Immature natural killer cell (primary cell): Measurements from ENCODE around the gene DARS1. TPM values are rescaled to one million over a fixed set of nuclear protein-coding genes. Genes with fewer than 3 reads are reported as not detected.

ENCODE experiments used
- DNase-seq, 3 donors: peaks; one replicate each; pipeline ENCODE4 v3.0.0; 2022; ENCODE audit warnings: mixed read lengths in 1 of 3
- H3K27ac Mint-ChIP-seq, 6 donors: one replicate each; pipeline ENCODE4 v1.8.0; 2020; ENCODE audit warnings: mixed read lengths in 6 of 6, mild to moderate bottlenecking in 5 of 6, inconsistent platforms in 4 of 6, moderate library complexity in 3 of 6
- H3K27me3 Mint-ChIP-seq, 3 donors: one replicate each; pipeline ENCODE4 v1.8.0; 2020 to 2021; ENCODE audit warnings: low read depth in 3 of 3, mild to moderate bottlenecking in 3 of 3, mixed read lengths in 3 of 3, moderate library complexity in 3 of 3, inconsistent platforms in 1 of 3
- H3K36me3 Mint-ChIP-seq, 3 donors: one replicate each; pipeline ENCODE4 v1.8.0; 2020; ENCODE audit warnings: mixed read lengths in 3 of 3, inconsistent platforms in 2 of 3, mild to moderate bottlenecking in 2 of 3
- H3K4me1 Mint-ChIP-seq, 2 donors: one replicate each; pipeline ENCODE4 v1.8.0; 2020; ENCODE audit warnings: inconsistent platforms in 2 of 2, mild to moderate bottlenecking in 2 of 2, mixed read lengths in 2 of 2, moderate library complexity in 1 of 2
- H3K4me3 Mint-ChIP-seq, 5 donors: one replicate each; pipeline ENCODE4 v1.8.0; 2020; ENCODE audit warnings: mild to moderate bottlenecking in 5 of 5, mixed read lengths in 5 of 5, inconsistent platforms in 3 of 5, moderate library complexity in 3 of 5
- H3K9me3 Mint-ChIP-seq, 6 donors: one replicate each; pipeline ENCODE4 v1.8.0; 2020; ENCODE audit warnings: mild to moderate bottlenecking in 6 of 6, mixed read lengths in 6 of 6, inconsistent platforms in 4 of 6, moderate library complexity in 3 of 6
- polyA plus RNA-seq, 3 donors: library from polyadenylated mRNA; unstranded; fragments of 300-500 nt; fragmentation: Illumina TruSeq; gene quantifications; one replicate each; pipeline ENCODE4 v1.2.3, GENCODE V29; 2021

Gene DARS1
- polyA plus RNA-seq, 3 donors from 2014 or later, result 63.5 to 132 (median 86.1) TPM

DNA sequence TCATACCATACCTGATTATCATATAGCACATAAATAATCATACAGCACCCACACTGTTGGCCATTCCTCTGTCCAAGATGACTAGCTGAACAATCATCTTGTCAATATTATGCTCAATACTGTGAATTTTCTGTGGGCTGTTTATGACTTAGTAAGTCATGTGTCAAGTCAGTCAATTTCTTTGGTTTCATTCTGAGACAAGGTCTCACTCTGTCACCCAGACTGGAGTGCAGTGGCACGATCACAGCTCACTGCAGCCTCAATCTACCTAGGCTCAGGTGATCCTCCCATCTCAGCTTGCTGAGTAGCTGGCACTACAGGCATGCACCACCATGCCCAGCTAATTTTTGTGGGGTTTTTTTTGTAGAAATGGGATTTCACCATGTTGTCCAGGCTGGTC is 114.9 kb downstream of the DARS1 start:
- Mint-ChIP-seq H3K4me1 (peaks cover 14 to 19% of the 10 kb centered on the region in 2 donors), H3K27me3 (peaks cover 0 to 2% (median under 1%) of the 10 kb centered on the region in 3 donors), H3K27ac (peak overlapping the region in 1 of 6 donors; percentile 42), H3K36me3 (peaks cover 17 to 33% (median 24%) of the 10 kb centered on the region in 3 donors), H3K4me3 (no peak overlapping the region), H3K9me3 (no peaks in the 10 kb centered on the region)
- DNase-seq, result no peak

DNA sequence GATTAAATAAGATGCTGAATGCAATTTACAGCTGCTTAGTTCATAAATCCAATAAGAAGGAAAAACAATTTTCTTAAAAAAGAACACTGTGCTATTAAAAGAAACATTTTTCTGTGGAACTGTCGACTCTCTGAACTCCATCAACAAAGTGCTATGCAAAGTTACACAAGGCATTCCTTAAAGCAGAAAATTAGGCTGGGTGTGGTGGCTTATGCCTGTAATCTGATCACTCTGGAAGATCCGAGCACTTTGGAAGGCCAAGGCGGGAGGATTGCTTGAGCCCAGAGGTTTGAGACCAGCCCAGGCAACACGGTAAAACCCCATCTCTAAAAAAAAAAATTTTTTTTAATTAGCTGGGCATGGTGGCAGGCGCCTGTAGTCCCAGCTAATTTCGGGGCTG is 122.2 kb downstream of the DARS1 start:
- Mint-ChIP-seq H3K27me3 (peaks cover 0 to 1% (median 0%) of the 10 kb centered on the region in 3 donors), H3K4me1 (no peaks in the 10 kb centered on the region), H3K9me3 (no peaks in the 10 kb centered on the region), H3K27ac (no peak overlapping the region), H3K36me3 (peaks cover 35 to 46% (median 39%) of the 10 kb centered on the region in 3 donors), H3K4me3 (no peak overlapping the region)
- DNase-seq, result no peak

DNA sequence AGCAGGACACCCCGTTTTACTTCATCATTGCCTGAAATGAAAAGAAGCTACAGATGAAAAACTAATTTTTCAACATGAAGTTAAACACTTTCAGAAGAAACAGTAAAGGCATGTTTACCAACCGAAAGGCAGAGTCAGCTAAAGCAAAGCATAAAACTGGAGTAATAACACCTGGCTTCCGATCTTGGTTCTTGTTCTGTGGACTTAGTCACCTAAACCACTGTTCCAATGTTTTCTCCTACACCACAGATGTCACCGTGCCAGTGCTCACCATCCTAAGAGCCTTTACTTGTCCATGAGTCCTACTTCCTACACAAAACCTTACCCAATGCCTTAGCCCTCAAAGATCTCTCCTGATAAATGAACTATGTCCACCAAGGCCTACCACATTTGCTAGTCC is 122.7 kb downstream of the DARS1 start:
- no peak overlapping the region for H3K27ac Mint-ChIP-seq
- peaks cover 33 to 44% (median 34%) of the 10 kb centered on the region in 3 donors for H3K36me3 Mint-ChIP-seq
- no peak overlapping the region for H3K4me3 Mint-ChIP-seq
- no peaks in the 10 kb centered on the region for H3K9me3 Mint-ChIP-seq
- H3K27me3 Mint-ChIP-seq, result peaks cover 0 to 1% (median 0%) of the 10 kb centered on the region in 3 donors
- no peak for DNase-seq
- H3K4me1 Mint-ChIP-seq, result no peaks in the 10 kb centered on the region

Other genes starting within 250 kb of the DARS1 start
- 100 to 1,000 TPM in 1 of 3 donors, 10 to 100 TPM in 2; 79.4 to 101 (median 99.5) TPM for gene UBXN4, start 243.8 kb downstream of the DARS1 start, polyA plus RNA-seq
- gene LCT, start 148.4 kb downstream of the DARS1 start, polyA plus RNA-seq, result not detected
- 10 to 100 TPM; 10.6 to 18.0 (median 17.0) TPM for gene MCM6, start 109.2 kb downstream of the DARS1 start, polyA plus RNA-seq
- 100 to 1,000 TPM; 147 to 758 (median 582) TPM for gene CXCR4, start 132.5 kb upstream of the DARS1 start, polyA plus RNA-seq